Panc1 (cell line): ENCODE data around the gene CCL15. TPM values are rescaled to one million over a fixed set of nuclear protein-coding genes. Genes with fewer than 3 reads are reported as not detected.

Experiments used
- ATAC-seq: fragments of 200-7000 bp; cut with Tn5 transposase; 2 replicates; pipeline ENCODE4 v1.9.1; 2020; ENCODE audit warnings: mild to moderate bottlenecking, moderate library complexity
- BruUV-seq: library from RNA; stranded (reverse); fragments of 400-500 nt; replicated peaks from 2 replicates; lab custom pipeline; 2021; lab: Mats Ljungman, UMichigan
- CTCF ChIA-PET: fragments of 300-600 bp; sonication (Branson Sonifier 250); formaldehyde crosslinking; loops from one replicate; lab custom pipeline; 2022; ENCODE audit warnings: antibody characterized with exemption; lab: Charles Lee
- POLR2A ChIA-PET: fragments of 300-600 bp; sonication (Branson Sonifier 250); formaldehyde crosslinking; loops from one replicate; lab custom pipeline; 2022; ENCODE audit warnings: antibody characterized with exemption; lab: Charles Lee
- DNase-seq: peaks from one replicate; pipeline ENCODE4 v3.0.0-alpha.2; 2010; ENCODE audit warnings: low read depth, low spot score
- H3K27ac ChIP-seq: 2 replicates; pipeline ENCODE4 v1.5.1; 2011; ENCODE audit warnings: mild to moderate bottlenecking, low read length, inconsistent platforms
- H3K27me3 ChIP-seq: fragments of 200-500 bp; sonication (Bioruptor generic); 2 replicates; pipeline ENCODE4 v1.6.0; 2014; ENCODE audit warnings: low read length, inconsistent platforms; ENCODE audit not compliant: control insufficient read depth, insufficient read depth
- H3K36me3 ChIP-seq: fragments of 200-500 bp; sonication (Bioruptor generic); 2 replicates; pipeline ENCODE4 v1.5.1; 2014; ENCODE audit warnings: inconsistent platforms, mild to moderate bottlenecking, low read length, moderate library complexity; ENCODE audit not compliant: control insufficient read depth, insufficient read depth
- H3K4me1 ChIP-seq: 2 replicates; pipeline ENCODE4 v1.5.1; 2011; ENCODE audit warnings: inconsistent platforms, mild to moderate bottlenecking, low read length, moderate library complexity; ENCODE audit not compliant: control insufficient read depth, insufficient read depth
- H3K4me3 ChIP-seq, 2 experiments: 2 replicates each; pipeline ENCODE4 v1.5.1; 2011 to 2012; ENCODE audit warnings: low read depth in 2 of 2, low read length in 2 of 2, mild to moderate bottlenecking in 2 of 2, inconsistent platforms in 1 of 2, moderate library complexity in 1 of 2
- H3K9me3 ChIP-seq: fragments of 200-500 bp; sonication (Bioruptor generic); 2 replicates; pipeline ENCODE4 v1.5.1; 2014; ENCODE audit warnings: low read depth, mild to moderate bottlenecking, inconsistent platforms, low read length, moderate library complexity; ENCODE audit not compliant: control insufficient read depth, insufficient read depth
- POLR2AphosphoS5 ChIP-seq: IDR thresholded peaks from 2 replicates; pipeline ENCODE4 v1.6.1; 2012; ENCODE audit warnings: mild to moderate bottlenecking, low read depth, low read length, moderate library complexity
- SIN3A ChIP-seq: IDR thresholded peaks from 2 replicates; pipeline ENCODE4 v1.6.1; 2012; ENCODE audit warnings: low read depth, mild to moderate bottlenecking, low read length, moderate library complexity, borderline replicate concordance; ENCODE audit not compliant: insufficient read depth
- TCF7L2 ChIP-seq: IDR thresholded peaks from 2 replicates; pipeline ENCODE4 v1.6.1; 2011; ENCODE audit warnings: mild to moderate bottlenecking, low read depth, low read length, inconsistent platforms
- in situ Hi-C: cut with HindIII; loops from 2 replicates; pipeline ENCODE4 v1.10.0; 2016; ENCODE audit warnings: low sequenced_read_pairs, low pct_unique_long_range_greater_than_20kb
- intact Hi-C: fragments of 100-400 bp; cut with micrococcal nuclease; formaldehyde crosslinking; loops from one replicate; pipeline ENCODE4 v1.10.0; 2022; ENCODE audit not compliant: unreplicated experiment
- total RNA-seq: library from RNA; stranded (reverse); gene quantifications from one replicate; pipeline ENCODE4 v1.2.1, GENCODE V29; 2021; ENCODE audit not compliant: unreplicated experiment
- TF ChIP-seq, protein P1 (sequence below), 2 experiments: IDR thresholded peaks; 2 replicates each; pipeline ENCODE4 v1.6.1; 2011 to 2012; ENCODE audit warnings: low read depth in 2 of 2, control low read depth in 1 of 2, low read length in 1 of 2, mild to moderate bottlenecking in 1 of 2, moderate library complexity in 1 of 2; ENCODE audit not compliant: insufficient read depth in 1 of 2
- TF ChIP-seq, protein P2 (sequence below): fragments of 450-650 bp; IDR thresholded peaks from 2 replicates; pipeline ENCODE4 v1.5.1; 2017; ENCODE audit warnings: mild to moderate bottlenecking

Gene CCL15
- total RNA-seq, 1 experiment from 2014 or later, result not detected

DNA sequence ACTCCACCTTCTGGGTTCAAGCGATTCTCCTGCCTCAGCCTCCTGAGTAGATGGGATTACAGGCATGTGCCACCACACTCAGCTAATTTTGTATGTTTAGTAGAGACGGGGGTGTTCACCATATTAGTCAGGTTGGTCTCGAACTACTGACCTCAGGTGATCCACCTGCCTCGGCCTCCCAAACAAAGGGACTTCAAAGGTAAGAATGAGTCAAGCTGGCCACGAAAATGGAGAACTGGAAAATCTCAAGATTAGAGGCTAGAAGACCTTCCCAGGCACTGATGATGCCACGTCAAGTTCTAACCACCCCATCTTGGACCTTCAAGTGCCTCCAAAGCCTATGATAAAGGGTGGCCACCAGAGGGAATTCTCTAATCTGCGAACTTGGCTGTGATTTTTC lies 1.3 kb upstream of the CCL15 start:
- POLR2A ChIA-PET, result no interaction called here
- Histone ChIP-seq H3K27me3 (no peaks in the 10 kb centered on the region), H3K4me1 (no peaks in the 10 kb centered on the region), H3K36me3 (no peaks in the 10 kb centered on the region), H3K27ac (no peak overlapping the region), H3K4me3 (no peak overlapping the region), H3K9me3 (no peaks in the 10 kb centered on the region)
- no TSS peak for BruUV-seq
- TF ChIP-seq POLR2AphosphoS5, result no peak
- TF ChIP-seq SIN3A, result no peak
- TF ChIP-seq, protein P1, sequence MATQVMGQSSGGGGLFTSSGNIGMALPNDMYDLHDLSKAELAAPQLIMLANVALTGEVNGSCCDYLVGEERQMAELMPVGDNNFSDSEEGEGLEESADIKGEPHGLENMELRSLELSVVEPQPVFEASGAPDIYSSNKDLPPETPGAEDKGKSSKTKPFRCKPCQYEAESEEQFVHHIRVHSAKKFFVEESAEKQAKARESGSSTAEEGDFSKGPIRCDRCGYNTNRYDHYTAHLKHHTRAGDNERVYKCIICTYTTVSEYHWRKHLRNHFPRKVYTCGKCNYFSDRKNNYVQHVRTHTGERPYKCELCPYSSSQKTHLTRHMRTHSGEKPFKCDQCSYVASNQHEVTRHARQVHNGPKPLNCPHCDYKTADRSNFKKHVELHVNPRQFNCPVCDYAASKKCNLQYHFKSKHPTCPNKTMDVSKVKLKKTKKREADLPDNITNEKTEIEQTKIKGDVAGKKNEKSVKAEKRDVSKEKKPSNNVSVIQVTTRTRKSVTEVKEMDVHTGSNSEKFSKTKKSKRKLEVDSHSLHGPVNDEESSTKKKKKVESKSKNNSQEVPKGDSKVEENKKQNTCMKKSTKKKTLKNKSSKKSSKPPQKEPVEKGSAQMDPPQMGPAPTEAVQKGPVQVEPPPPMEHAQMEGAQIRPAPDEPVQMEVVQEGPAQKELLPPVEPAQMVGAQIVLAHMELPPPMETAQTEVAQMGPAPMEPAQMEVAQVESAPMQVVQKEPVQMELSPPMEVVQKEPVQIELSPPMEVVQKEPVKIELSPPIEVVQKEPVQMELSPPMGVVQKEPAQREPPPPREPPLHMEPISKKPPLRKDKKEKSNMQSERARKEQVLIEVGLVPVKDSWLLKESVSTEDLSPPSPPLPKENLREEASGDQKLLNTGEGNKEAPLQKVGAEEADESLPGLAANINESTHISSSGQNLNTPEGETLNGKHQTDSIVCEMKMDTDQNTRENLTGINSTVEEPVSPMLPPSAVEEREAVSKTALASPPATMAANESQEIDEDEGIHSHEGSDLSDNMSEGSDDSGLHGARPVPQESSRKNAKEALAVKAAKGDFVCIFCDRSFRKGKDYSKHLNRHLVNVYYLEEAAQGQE (IDR thresholded peaks at IDR 0.05; ENCODE audit: insufficient read depth in 1 of 2, low read depth in 2 of 2, low read length in 1 of 2), result no peak
- TF ChIP-seq, protein P2, sequence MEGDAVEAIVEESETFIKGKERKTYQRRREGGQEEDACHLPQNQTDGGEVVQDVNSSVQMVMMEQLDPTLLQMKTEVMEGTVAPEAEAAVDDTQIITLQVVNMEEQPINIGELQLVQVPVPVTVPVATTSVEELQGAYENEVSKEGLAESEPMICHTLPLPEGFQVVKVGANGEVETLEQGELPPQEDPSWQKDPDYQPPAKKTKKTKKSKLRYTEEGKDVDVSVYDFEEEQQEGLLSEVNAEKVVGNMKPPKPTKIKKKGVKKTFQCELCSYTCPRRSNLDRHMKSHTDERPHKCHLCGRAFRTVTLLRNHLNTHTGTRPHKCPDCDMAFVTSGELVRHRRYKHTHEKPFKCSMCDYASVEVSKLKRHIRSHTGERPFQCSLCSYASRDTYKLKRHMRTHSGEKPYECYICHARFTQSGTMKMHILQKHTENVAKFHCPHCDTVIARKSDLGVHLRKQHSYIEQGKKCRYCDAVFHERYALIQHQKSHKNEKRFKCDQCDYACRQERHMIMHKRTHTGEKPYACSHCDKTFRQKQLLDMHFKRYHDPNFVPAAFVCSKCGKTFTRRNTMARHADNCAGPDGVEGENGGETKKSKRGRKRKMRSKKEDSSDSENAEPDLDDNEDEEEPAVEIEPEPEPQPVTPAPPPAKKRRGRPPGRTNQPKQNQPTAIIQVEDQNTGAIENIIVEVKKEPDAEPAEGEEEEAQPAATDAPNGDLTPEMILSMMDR, result no peak
- no peak for TF ChIP-seq TCF7L2
- intact Hi-C loops (no loop called here), in situ Hi-C loops (no loop called here)
- CTCF ChIA-PET, result no interaction called here
- ATAC-seq, result no peak
- DNase-seq, result no peak

DNA sequence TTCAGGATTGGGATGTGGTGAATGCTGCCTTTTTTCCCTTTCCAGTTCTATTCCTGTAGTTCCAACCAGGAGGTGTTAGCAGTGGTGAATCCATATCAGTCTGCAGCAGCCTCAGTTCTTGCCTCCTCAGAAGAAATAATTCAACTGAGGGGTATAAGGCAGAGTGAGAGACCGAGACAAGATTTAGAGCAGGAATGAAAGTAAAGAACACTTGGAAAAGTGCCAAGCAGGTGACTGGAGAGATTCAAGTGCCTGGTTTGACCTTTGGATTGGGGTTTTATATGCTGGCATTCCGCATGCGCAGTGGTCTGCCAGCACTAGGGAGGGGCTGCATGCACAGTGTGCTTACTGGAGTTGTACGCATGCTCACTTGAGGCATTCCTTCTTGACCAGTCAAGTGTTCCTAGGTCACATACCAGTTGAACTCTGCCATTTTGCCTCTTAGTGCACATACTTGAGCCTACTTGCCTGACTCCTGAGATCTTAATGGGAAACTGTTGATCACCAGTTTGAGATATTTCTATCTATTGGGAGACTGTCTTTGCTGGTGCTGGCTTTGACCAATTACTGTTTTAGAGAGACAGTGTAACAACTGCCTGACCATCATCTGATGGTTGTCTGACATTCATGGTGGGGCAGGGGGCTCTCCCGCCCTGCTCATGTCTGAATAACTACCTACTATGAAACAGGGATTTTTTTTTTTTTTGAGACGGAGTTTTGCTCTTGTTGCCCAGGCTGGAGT lies 680 bp upstream of the CCL15 start:
- no TSS peak for BruUV-seq
- ATAC-seq (no peak), DNase-seq (no peak)

More for the DNA sequence above, 680 bp upstream of the CCL15 start:
- no peaks in the 10 kb centered on the region for H3K9me3 ChIP-seq
- ChIA-PET POLR2A (no interaction called here), CTCF (interaction anchor here (1.4 to 1.8 kb wide), 2 partner anchors 33 to 70 kb away, joined by 4 to 6 read pairs; no protein-coding TSS in a partner anchor)
- H3K27ac ChIP-seq, result no peak overlapping the region
- TF ChIP-seq, protein P2, result no peak
- no peak for TF ChIP-seq SIN3A
- TF ChIP-seq, protein P1 (IDR thresholded peaks at IDR 0.05; ENCODE audit: insufficient read depth in 1 of 2, low read depth in 2 of 2, low read length in 1 of 2), result no peak
- TF ChIP-seq POLR2AphosphoS5, result no peak
- no peak for TF ChIP-seq TCF7L2
- no peak overlapping the region for H3K4me3 ChIP-seq
- H3K4me1 ChIP-seq, result no peaks in the 10 kb centered on the region
- intact Hi-C loops, result no loop called here
- H3K27me3 ChIP-seq, result no peaks in the 10 kb centered on the region
- no peaks in the 10 kb centered on the region for H3K36me3 ChIP-seq
- in situ Hi-C loops, result no loop called here
